HG03045 (cell line): ENCODE results near the gene TBC1D14.
A peak's percentile ranks its signal among the peaks of the same experiment; 100 is the strongest.
"Not testable (repeated sequence)": the region's sequence is repeated elsewhere in the genome, so short reads cannot be mapped to it uniquely, and the experiment has no call there.

Source experiments
- ATAC-seq: cut with Tn5 transposase; IDR thresholded peaks from one replicate; pipeline ENCODE4 v1.9.1; 2021; ENCODE audit warnings: mild to moderate bottlenecking, moderate library complexity; ENCODE audit not compliant: unreplicated experiment

Gene TBC1D14

GRCh38 chr4:6967846-6968340 is 58.3 kb downstream of the TBC1D14 start:
- ATAC-seq: no peak

GRCh38 chr4:6968496-6968895 is 58.9 kb downstream of the TBC1D14 start:
- no peak for ATAC-seq

GRCh38 chr4:6969826-6970800 is 60.5 kb downstream of the TBC1D14 start:
- ATAC-seq: no peak

GRCh38 chr4:6971536-6972374 is 62.1 kb downstream of the TBC1D14 start:
- no peak for ATAC-seq

- no peak for ATAC-seq
Measured at GRCh38 chr4:6972375-6972650, 62.7 kb downstream of the TBC1D14 start.

- ATAC-seq: no peak
Measured at GRCh38 chr4:6972911-6973310, 63.3 kb downstream of the TBC1D14 start.

- ATAC-seq: no peak
Measured at GRCh38 chr4:6974138-6974848, 64.7 kb downstream of the TBC1D14 start.

GRCh38 chr4:6977846-6978245 is 68.2 kb downstream of the TBC1D14 start:
- ATAC-seq: not testable (repeated sequence)

GRCh38 chr4:6983544-6984142 is 74.0 kb downstream of the TBC1D14 start:
- ATAC-seq: no peak

GRCh38 chr4:6984612-6985425 is 75.2 kb downstream of the TBC1D14 start:
- ATAC-seq: no peak

GRCh38 chr4:6986072-6986780 is 76.6 kb downstream of the TBC1D14 start:
- ATAC-seq: peak; percentile 22

GRCh38 chr4:6986781-6987587 is 77.4 kb downstream of the TBC1D14 start:
- ATAC-seq: peak; percentile 82

- peak; percentile 16 for ATAC-seq
Measured at GRCh38 chr4:6987588-6987961, 77.9 kb downstream of the TBC1D14 start.

- no peak for ATAC-seq
Measured at GRCh38 chr4:6988016-6988715, 78.5 kb downstream of the TBC1D14 start.

- no peak for ATAC-seq
Measured at GRCh38 chr4:6989331-6989923, 79.8 kb downstream of the TBC1D14 start.

- no peak for ATAC-seq
Measured at GRCh38 chr4:6990661-6991060, 81.0 kb downstream of the TBC1D14 start.

- no peak for ATAC-seq
Measured at GRCh38 chr4:6991249-6991648, 81.6 kb downstream of the TBC1D14 start.
